Spinal cord (tissue), 10 donors: Measurements from ENCODE around the gene RETREG2. TPM values are rescaled to one million over a fixed set of nuclear protein-coding genes. Genes with fewer than 3 reads are reported as not detected.

Experiments
- DNase-seq, 6 donors: peaks; one replicate each; pipeline versions ENCODE4 v3.0.0 to v3.0.0-alpha.2; 2013 to 2015; ENCODE audit warnings: low spot score in 6 of 6, low read depth in 4 of 6
- H3K27ac ChIP-seq: one replicate; pipeline ENCODE4 v1.5.1; 2013; ENCODE audit warnings: low read depth, low read length, control low read depth
- H3K27me3 ChIP-seq: one replicate; pipeline ENCODE4 v1.6.1; 2013; ENCODE audit warnings: low read length; ENCODE audit not compliant: control insufficient read depth, insufficient read depth
- H3K36me3 ChIP-seq: one replicate; pipeline ENCODE4 v1.6.1; 2013; ENCODE audit warnings: low read length; ENCODE audit not compliant: control insufficient read depth, insufficient read depth
- H3K4me1 ChIP-seq: one replicate; pipeline ENCODE4 v1.6.1; 2013; ENCODE audit warnings: low read length; ENCODE audit not compliant: control insufficient read depth, insufficient read depth
- H3K4me3 ChIP-seq: one replicate; pipeline ENCODE4 v1.5.1; 2013; ENCODE audit warnings: low read depth, low read length, control low read depth
- H3K9me3 ChIP-seq: one replicate; pipeline ENCODE4 v1.6.1; 2013; ENCODE audit warnings: low read length; ENCODE audit not compliant: control insufficient read depth, insufficient read depth
- WGBS: methylation state at CpG from one replicate; pipeline ENCODE4 v1.1.5; 2013; ENCODE audit warnings: missing lambda C conversion rate; ENCODE audit not compliant: insufficient coverage; 5-methylcytosine and 5-hydroxymethylcytosine counted together
- polyA plus RNA-seq, 2 donors: library from polyadenylated mRNA; unstranded; fragments of 120-200 nt; gene quantifications; one replicate each; pipeline ENCODE4 v1.2.1, GENCODE V29; 2013; ENCODE audit not compliant: insufficient read length in 2 of 2
- total RNA-seq, 2 donors: library from RNA; depleted of rRNA in 1 of 2; stranded (reverse); fragments of 120-200 nt in 1 of 2; fragments of >200 nt in 1 of 2; gene quantifications; one replicate each; pipeline versions ENCODE4 v1.2.3 to v1.2.4, GENCODE V29; 2013 to 2014
- donor health status: healthy.

Gene RETREG2
- total and polyA plus RNA-seq, 4 donors = 64.6 to 188 (median 124) TPM

DNA sequence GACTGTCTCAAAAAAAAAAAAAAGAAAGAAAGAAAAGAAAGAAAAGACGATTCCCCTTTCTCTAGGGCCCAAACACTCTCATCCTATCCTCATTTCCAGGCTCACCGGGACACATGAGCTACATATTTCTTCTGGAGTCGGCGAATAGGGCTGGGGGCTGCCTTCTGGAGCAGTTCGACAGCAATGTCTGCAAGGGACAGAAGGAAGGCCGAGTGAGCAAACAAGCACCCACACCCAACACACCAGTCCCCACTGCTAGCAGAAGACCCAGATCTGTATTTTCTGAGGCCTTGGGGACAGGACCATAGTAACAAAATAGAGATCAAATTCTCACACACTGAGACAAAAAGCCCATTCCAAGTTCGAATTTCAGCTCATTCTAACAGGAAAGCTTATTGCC is 2.6 kb upstream of the RETREG2 start:
- Histone ChIP-seq H3K27me3 (no peaks in the 10 kb centered on the region), H3K27ac (no peak overlapping the region), H3K4me3 (no peak overlapping the region), H3K36me3 (peaks cover 42% of the 10 kb centered on the region), H3K4me1 (peaks cover 31% of the 10 kb centered on the region), H3K9me3 (no peaks in the 10 kb centered on the region)
- WGBS = 91% methylated on average over 5 of the region's 7 CpGs
- DNase-seq = no peak

- WGBS = 1% methylated on average over 44 of the region's 45 CpGs
- Histone ChIP-seq H3K27ac (peak overlapping the region; percentile 98), H3K4me3 (peak overlapping the region; percentile 64), H3K27me3 (no peaks in the 10 kb centered on the region), H3K9me3 (no peaks in the 10 kb centered on the region), H3K4me1 (peaks cover 31% of the 10 kb centered on the region), H3K36me3 (peaks cover 49% of the 10 kb centered on the region)
- DNase-seq = peak in 1 of 6 donors; percentile 67
Observed at GRCh38 chr2:219175928-219176817, 1.9 kb upstream of the RETREG2 start.

GRCh38 chr2:219176818-219177551 is 1.1 kb upstream of the RETREG2 start, which contains the start of gene CNPPD1:
Gene CNPPD1 (minus strand): TSS chr2:219176925. CDS start chr2:219176828, 97 bp downstream.
- WGBS = under 1% methylated on average over 63 of the region's 69 CpGs
- peak in 5 of 6 donors; percentile 52 to 92 (median 66) for DNase-seq
- H3K9me3 ChIP-seq = no peaks in the 10 kb centered on the region
- peak within 1 kb of the TSS; percentile 64 for H3K4me3 ChIP-seq
- H3K27ac ChIP-seq = peak within 1 kb of the TSS; percentile 98
- peaks cover 31% of the 10 kb centered on the region for H3K4me1 ChIP-seq
- no peaks in the 10 kb centered on the region for H3K27me3 ChIP-seq
- peaks cover 51% of the 10 kb centered on the region for H3K36me3 ChIP-seq

GRCh38 chr2:219178377-219179175 is 501 bp downstream of the RETREG2 start:
- Histone ChIP-seq H3K36me3 (peaks cover 51% of the 10 kb centered on the region), H3K27me3 (no peaks in the 10 kb centered on the region), H3K27ac (peak overlapping the region; percentile 33), H3K9me3 (no peaks in the 10 kb centered on the region), H3K4me3 (peak overlapping the region; percentile 65), H3K4me1 (peaks cover 38% of the 10 kb centered on the region)
- DNase-seq = no peak
- WGBS = 1% methylated on average over 39 of the region's 45 CpGs

- WGBS = 100% methylated on average over 3 of the region's 9 CpGs
- peaks cover 38% of the 10 kb centered on the region for H3K4me1 ChIP-seq
- H3K27me3 ChIP-seq = no peaks in the 10 kb centered on the region
- H3K36me3 ChIP-seq = peaks cover 48% of the 10 kb centered on the region
- no peak overlapping the region for H3K27ac ChIP-seq
- no peaks in the 10 kb centered on the region for H3K9me3 ChIP-seq
- DNase-seq = no peak
- no peak overlapping the region for H3K4me3 ChIP-seq
Observed at GRCh38 chr2:219179601-219180465, 1.8 kb downstream of the RETREG2 start.

GRCh38 chr2:219180961-219181360 is 2.9 kb downstream of the RETREG2 start:
- no peaks in the 10 kb centered on the region for H3K27me3 ChIP-seq
- no peak for DNase-seq
- no peaks in the 10 kb centered on the region for H3K9me3 ChIP-seq
- peaks cover 32% of the 10 kb centered on the region for H3K4me1 ChIP-seq
- H3K27ac ChIP-seq = no peak overlapping the region
- H3K36me3 ChIP-seq = peaks cover 50% of the 10 kb centered on the region
- 85% methylated on average over 4 of the region's 5 CpGs for WGBS
- no peak overlapping the region for H3K4me3 ChIP-seq

GRCh38 chr2:219181531-219181930 is 3.5 kb downstream of the RETREG2 start:
- Histone ChIP-seq H3K4me3 (no peak overlapping the region), H3K36me3 (peaks cover 50% of the 10 kb centered on the region), H3K27ac (no peak overlapping the region), H3K9me3 (no peaks in the 10 kb centered on the region), H3K4me1 (peaks cover 27% of the 10 kb centered on the region), H3K27me3 (no peaks in the 10 kb centered on the region)
- DNase-seq = no peak
- 92% methylated on average over 4 of the region's 6 CpGs for WGBS

DNA sequence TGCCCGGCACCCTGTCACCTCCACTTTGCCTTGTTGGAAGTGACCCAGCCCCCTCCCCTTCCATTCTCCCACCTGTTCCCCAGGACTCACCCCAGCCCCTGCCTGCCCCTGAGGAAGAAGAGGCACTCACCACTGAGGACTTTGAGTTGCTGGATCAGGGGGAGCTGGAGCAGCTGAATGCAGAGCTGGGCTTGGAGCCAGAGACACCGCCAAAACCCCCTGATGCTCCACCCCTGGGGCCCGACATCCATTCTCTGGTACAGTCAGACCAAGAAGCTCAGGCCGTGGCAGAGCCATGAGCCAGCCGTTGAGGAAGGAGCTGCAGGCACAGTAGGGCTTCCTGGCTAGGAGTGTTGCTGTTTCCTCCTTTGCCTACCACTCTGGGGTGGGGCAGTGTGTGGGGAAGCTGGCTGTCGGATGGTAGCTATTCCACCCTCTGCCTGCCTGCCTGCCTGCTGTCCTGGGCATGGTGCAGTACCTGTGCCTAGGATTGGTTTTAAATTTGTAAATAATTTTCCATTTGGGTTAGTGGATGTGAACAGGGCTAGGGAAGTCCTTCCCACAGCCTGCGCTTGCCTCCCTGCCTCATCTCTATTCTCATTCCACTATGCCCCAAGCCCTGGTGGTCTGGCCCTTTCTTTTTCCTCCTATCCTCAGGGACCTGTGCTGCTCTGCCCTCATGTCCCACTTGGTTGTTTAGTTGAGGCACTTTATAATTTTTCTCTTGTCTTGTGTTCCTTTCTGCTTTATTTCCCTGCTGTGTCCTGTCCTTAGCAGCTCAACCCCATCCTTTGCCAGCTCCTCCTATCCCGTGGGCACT is 4.5 kb downstream of the RETREG2 start:
- Histone ChIP-seq H3K27ac (no peak overlapping the region), H3K9me3 (no peaks in the 10 kb centered on the region), H3K4me1 (peaks cover 24% of the 10 kb centered on the region), H3K27me3 (no peaks in the 10 kb centered on the region), H3K36me3 (peaks cover 50% of the 10 kb centered on the region), H3K4me3 (no peak overlapping the region)
- 53% methylated on average over 4 of the region's 8 CpGs for WGBS
- DNase-seq = no peak
